CD4-positive, alpha-beta T cell treated with Interleukin-4 for 1 hour (primary cell): ENCODE results near the gene PPP1R12B.
A peak's percentile ranks its signal among the peaks of the same experiment; 100 is the strongest.
"Not testable (repeated sequence)": the region's sequence is repeated elsewhere in the genome, so short reads cannot be mapped to it uniquely, and the experiment has no call there.

Experiments
- DNase-seq, 2 donors: peaks; one replicate each; pipeline ENCODE4 v3.0.0-alpha.2; 2020 to 2022

Gene PPP1R12B

DNA sequence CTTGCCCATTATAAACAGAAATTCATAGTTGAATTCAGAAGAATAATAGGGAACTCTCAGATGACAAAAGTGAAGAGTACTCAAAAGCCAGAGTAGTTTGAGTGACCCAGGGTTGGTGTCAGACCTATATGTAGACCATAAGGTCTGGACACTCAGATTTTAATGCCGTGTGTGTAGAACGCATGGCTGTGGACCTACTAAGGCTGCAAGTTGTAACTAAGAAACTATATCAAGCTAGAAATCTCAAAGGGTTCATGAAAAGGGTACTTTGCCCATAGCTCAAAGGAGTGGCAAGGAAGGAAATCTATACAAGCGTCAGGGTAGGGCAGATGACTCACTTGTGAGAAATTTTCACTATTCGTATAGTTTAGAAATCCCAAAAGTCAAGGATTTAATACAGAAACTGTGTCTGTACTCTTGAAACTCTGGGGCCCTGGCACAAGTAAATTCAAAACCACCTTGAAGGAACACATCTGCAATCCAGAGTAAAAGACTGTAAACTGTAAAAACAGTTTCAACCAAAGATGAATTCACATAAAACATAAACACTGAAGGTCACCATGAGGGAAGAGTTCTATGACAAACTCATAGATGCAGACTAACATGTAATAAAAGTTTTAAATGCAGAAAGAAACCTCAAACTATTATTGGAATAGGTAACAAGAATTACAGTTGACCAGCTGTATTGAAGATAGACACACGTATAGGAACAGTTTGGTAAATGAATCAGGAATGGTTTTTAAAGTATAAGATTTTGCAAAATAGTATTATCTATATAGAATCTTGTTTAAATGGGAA, 108.1 kb downstream of the PPP1R12B start:
- not testable (repeated sequence) for DNase-seq

DNA sequence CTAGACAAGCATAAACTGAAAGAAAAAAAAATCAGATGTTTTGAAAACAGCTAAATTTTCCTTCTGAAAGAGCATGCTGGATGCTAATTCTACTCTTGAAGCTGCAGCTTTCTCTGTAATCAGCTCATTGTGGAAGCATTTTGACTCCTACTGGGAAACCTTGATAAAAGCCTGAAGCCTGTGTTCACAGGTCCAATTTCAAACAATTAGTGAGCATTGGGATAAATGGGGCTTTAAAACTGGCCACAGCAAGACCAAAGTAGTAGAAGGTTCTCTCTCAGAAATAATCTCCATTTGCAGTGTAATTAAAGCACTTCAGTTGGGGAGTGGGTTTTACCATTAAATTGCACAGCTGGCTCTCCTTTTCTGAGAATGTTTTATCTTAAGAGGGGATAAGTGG, 110.2 kb downstream of the PPP1R12B start:
- not testable (repeated sequence) for DNase-seq

DNA sequence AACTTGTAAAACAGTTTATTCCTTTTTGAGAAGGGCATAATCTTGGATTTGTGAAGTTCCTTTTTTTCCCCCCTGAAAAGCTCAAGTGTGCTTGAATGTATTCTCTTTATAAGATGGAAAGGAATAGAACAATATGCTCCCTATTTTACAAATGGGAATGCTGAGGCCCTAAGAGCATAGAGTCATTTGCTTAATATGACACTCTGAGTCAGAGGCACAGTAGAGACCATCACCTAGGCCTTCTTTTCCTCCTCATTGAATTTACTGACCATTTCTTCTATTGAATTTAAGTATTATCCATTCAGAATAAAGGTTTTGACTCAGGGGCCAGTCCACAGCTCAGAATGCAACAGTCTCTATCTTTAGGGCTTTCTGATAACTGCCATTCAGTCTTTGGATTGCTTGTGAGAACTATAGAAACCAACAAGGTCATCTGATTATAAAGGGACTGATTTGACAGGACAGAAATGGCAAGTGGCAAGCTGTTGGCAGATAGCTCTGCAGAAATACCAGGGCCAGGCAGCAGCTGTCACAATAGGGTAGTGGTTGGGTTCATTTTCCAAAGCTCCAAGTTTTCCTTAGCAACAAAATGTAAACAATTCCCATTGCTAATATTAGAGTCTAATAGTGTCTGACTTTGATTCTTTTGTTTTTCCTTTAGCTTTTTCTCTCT, 111.1 kb downstream of the PPP1R12B start:
- DNase-seq: not testable (repeated sequence)

DNA sequence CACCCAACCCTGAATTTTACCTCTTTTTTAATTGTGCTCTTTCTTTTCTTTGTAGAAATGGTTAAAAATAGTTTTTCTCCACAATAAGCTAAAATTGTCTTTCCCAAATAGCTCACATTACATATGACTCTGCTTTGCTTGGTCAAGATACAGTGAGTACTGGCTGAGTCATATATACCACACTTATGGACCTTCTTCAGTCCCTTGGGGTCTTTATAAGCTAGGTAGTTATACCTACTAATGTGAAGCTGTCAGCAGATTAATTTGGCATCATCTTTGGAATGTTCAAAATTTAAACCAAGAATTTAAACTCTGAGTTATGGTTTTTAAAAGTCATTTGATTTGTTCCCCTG, 111.6 kb downstream of the PPP1R12B start:
- not testable (repeated sequence) for DNase-seq

DNA sequence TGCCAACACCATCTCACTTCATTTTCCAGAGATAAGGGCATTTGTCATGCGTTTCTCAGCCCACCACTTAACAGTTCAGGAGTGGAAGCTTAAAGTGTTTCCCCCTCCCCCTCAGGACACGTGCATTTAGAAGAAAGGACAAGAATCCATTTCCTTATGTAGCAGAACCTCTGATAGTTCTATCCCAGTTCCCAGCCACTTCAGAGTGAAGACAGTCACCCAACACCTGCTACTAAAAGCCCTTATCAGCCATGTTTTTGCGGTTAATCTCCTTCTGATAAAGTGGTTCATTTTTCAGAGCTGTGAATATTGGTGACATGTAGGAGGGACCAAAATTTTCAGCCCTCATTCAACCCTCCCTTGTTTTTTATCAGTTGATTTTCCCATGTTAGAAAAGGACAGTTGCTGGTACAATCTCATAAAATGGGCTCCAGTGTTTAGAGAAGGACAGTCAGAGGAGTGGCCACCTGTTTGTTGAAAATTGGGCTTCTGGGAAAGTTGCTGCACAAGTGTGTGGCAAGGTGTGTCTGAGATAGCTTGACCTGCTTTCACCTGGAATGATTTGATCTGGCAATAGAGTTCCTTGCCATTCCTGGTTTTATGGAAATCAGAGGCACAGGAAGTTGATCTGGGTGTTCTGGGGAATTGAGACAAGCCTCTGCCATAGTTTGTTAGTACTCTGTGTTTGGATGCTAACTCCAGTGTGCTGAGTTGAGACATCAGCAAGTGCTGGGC, 114.0 kb downstream of the PPP1R12B start:
- DNase-seq: no peak

DNA sequence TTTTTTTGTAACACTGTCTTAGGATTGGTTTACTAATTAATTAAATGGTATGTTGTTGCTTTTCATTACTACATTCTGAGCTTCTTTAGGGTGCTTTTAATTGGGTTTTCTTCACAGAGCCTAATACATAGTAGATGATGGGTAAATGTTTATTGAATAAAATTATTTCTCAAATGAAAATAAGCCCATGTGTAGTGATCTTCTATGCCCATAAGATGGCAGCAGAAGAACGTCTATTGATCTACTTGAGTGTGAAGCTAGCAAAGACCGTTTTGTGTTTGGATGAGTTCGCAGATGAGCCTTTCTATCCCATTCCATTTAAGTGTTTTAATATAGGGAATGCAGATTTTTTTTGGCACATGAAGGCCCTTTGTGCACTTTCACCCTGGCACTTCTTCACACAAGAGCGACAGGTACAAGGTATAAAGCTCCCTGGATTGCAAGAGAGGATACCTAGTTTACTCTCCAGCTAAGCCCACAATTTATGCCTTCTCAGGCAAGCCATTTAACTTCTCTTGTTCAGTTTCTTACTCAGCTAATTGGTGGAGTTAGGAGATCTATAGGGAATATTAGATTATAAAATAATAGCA, 115.7 kb downstream of the PPP1R12B start:
- DNase-seq: peak in 1 of 2 donors; percentile 25

- DNase-seq: not testable (repeated sequence)
Observed at GRCh38 chr1:202465644-202466270, 117.3 kb downstream of the PPP1R12B start.

GRCh38 chr1:202466339-202466738, 117.8 kb downstream of the PPP1R12B start:
- not testable (repeated sequence) for DNase-seq

DNA sequence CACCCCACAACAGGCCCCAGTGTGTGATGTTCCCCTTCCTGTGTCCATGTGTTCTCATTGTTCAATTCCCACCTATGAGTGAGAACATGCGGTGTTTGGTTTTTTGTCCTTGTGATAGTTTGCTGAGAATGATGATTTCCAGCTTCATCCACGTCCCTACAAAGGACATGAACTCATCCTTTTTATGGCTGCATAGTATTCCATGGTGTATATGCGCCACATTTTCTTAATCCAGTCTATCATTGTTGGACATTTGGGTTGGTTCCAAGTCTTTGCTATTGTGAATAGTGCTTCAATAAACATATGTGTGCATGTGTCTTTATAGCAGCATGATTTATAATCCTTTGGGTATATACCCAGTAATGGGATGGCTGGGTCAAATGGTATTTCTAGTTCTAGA, 118.9 kb downstream of the PPP1R12B start:
- DNase-seq: not testable (repeated sequence)

- peak in 1 of 2 donors; percentile 31 for DNase-seq
Observed at GRCh38 chr1:202468695-202469094, 120.2 kb downstream of the PPP1R12B start.

DNA sequence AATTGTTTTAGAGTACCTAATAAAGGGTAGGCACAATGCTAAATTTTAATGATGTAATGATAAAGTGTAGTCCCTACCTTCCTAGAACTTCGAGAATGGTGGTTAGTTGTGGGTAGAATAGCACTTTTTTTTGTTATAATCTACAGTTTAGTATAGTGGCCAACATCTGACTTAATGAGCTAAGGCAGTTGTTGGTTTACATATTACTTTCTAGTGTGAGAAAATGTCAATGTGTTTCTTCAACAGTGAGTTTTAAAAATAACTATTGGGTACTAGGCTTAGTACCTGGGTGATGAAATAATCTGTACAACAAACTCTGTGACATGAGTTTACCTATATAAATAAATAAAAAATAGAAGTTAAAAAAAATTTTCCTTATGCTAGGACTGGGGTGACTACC, 120.6 kb downstream of the PPP1R12B start:
- not testable (repeated sequence) for DNase-seq

GRCh38 chr1:202471246-202471645, 122.7 kb downstream of the PPP1R12B start:
- DNase-seq: no peak

DNA sequence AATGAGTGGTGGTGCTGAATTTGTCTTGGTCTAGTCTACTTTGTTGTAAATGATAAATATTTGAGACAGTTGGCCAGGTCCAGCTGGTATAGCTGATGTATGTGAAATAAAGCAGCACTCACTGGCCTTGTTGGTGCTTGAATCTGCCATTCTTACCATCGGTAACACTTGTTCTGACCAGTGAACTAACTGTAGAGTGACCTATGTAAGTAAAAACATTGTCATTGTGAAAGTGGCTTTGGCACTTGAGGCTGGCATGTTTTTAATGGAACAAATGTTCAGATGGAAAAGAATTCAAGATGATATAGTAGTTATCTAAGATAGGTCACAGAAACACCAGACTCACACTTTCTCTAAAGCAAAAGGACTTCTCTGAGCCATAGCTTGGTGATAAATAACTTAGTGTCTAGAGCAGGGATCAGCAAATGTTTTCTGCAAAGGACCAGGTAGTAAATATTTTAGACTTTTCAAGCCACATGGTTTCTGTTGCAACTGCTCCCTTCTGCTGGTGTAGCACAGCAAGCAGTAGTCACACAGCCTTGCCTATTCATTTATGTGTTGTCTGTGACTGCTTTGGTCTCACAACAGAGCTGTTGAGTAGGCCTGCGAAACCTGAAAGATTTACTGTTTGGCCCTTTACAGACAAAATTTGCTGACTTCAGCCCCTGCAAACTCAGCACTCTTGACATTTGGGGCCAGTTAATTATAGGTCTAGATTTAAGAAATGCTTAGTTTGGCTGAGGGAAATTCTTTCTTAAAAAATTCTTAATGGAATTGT, 124.0 kb downstream of the PPP1R12B start:
- DNase-seq: not testable (repeated sequence)

GRCh38 chr1:202473266-202474045, 125.0 kb downstream of the PPP1R12B start:
- DNase-seq: not testable (repeated sequence)

DNA sequence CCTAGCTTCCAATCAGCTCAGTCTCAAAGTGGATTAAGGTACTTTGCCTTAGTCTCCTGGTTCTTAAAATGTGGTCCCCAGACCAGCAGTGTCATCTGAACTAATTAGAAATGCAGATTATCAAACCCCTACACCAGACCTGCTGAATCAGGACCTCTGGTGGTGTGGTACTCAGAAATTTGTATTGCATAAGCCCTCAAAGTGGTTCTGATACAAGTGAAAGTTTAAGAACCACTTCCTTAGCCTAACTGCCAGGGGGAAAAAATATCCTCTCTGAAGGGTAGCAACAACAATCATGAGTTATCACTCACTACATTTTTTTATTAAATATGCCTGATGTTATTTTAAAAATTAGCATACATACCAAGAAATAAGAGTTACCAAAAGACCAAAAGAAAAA, 131.2 kb downstream of the PPP1R12B start:
- not testable (repeated sequence) for DNase-seq

GRCh38 chr1:202480640-202481039, 132.1 kb downstream of the PPP1R12B start:
- DNase-seq: not testable (repeated sequence)

GRCh38 chr1:202483362-202483761, 134.9 kb downstream of the PPP1R12B start:
- not testable (repeated sequence) for DNase-seq

GRCh38 chr1:202484032-202484431, 135.5 kb downstream of the PPP1R12B start:
- DNase-seq: not testable (repeated sequence)

GRCh38 chr1:202484820-202485219, 136.3 kb downstream of the PPP1R12B start:
- not testable (repeated sequence) for DNase-seq

DNA sequence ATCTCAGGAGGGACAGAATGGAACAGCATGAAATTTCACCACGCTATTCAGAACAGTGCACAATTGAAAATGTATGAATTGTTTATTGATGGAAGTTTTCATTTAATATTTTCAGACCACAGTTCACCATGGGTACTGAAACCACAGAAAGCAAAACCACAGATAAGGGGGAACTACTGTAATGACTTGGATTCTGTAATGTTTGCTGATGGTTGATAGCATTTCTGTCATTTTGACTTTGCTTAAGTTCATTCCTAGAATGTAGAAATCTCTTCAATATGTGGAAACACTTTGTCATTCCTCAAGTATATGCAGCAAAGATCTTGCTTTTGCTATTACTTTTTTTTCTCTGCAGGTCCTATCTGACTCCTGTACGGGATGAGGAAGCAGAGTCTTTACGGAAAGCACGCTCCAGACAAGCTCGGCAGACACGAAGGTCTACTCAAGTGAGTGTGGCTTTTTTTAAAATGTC, 139.7 kb downstream of the PPP1R12B start:
- not testable (repeated sequence) for DNase-seq

GRCh38 chr1:202489101-202489500, 140.6 kb downstream of the PPP1R12B start:
- not testable (repeated sequence) for DNase-seq
